Gastroesophageal sphincter (tissue), 4 donors: ENCODE data around the gene SMCHD1. TPM values are rescaled to one million over a fixed set of nuclear protein-coding genes. Genes with fewer than 3 reads are reported as not detected.
"Not testable (repeated sequence)": the region's sequence is repeated elsewhere in the genome, so short reads cannot be mapped to it uniquely, and the experiment has no call there.

Source experiments
- ATAC-seq: fragments of 150-250 bp; one replicate; pipeline ENCODE4 v1.9.1; 2016; ENCODE audit warnings: mild to moderate bottlenecking, moderate library complexity
- H3K27ac ChIP-seq, 4 donors: fragments of 200-600 bp; sonication (generic) in 3 of 4; 1 replicate in 3 of 4; 2 replicates in 1 of 4; pipeline ENCODE4 v1.5.1; 2016 to 2019
- H3K27me3 ChIP-seq: fragments of 200-600 bp; sonication (generic); one replicate; pipeline ENCODE4 v1.5.1; 2019
- H3K36me3 ChIP-seq, 2 donors: fragments of 200-600 bp; sonication (generic); one replicate each; pipeline ENCODE4 v1.5.1; 2019; ENCODE audit warnings: control low read depth in 1 of 2
- H3K4me1 ChIP-seq, 3 donors: fragments of 200-600 bp; sonication (generic); 1 replicate in 2 of 3; 2 replicates in 1 of 3; pipeline ENCODE4 v1.5.1; 2016 to 2019; ENCODE audit warnings: control low read depth in 2 of 3
- H3K4me3 ChIP-seq, 2 donors: fragments of 200-600 bp; sonication (generic); one replicate each; pipeline ENCODE4 v1.5.1; 2019; ENCODE audit warnings: mild to moderate bottlenecking in 1 of 2, moderate library complexity in 1 of 2
- H3K9me3 ChIP-seq, 3 donors: fragments of 200-600 bp; sonication (generic); one replicate each; pipeline ENCODE4 v1.5.1; 2017 to 2019; ENCODE audit warnings: control low read depth in 2 of 3
- CTCF ChIP-seq, 4 experiments: fragments of 200-600 bp in 2 of 4; fragments of 450-650 bp in 2 of 4; sonication (generic) in 1 of 4; IDR thresholded peaks; one replicate each; pipeline ENCODE4 v1.5.1; 2017 to 2019; ENCODE audit warnings: antibody characterized with exemption in 4 of 4, mild to moderate bottlenecking in 2 of 4, moderate library complexity in 2 of 4
- EP300 ChIP-seq: sonication (generic); formaldehyde crosslinking; IDR thresholded peaks from one replicate; pipeline ENCODE4 v1.6.1; 2017; ENCODE audit warnings: antibody characterized with exemption, mild to moderate bottlenecking
- POLR2A ChIP-seq, 2 donors: fragments of 450-650 bp; IDR thresholded peaks; one replicate each; pipeline ENCODE4 v1.6.1; 2017; ENCODE audit warnings: antibody characterized with exemption in 2 of 2, mild to moderate bottlenecking in 2 of 2, moderate library complexity in 1 of 2
- POLR2AphosphoS5 ChIP-seq: sonication (generic); formaldehyde crosslinking; IDR thresholded peaks from one replicate; pipeline ENCODE4 v1.6.1; 2017; ENCODE audit warnings: antibody characterized with exemption
- WGBS, 2 donors: methylation state at CpG; one replicate each; pipeline ENCODE4 v1.1.5; 2018; ENCODE audit warnings: low coverage in 1 of 2; 5-methylcytosine and 5-hydroxymethylcytosine counted together
- total RNA-seq, 4 donors: library from RNA; depleted of rRNA; stranded (reverse); fragments of >200 nt; gene quantifications; one replicate each; pipeline ENCODE4 v1.1.0, GENCODE V29; 2016

The SMCHD1 gene
- total RNA-seq, 4 donors from 2014 or later, result 49.8 to 85.6 (median 68.0) TPM

DNA sequence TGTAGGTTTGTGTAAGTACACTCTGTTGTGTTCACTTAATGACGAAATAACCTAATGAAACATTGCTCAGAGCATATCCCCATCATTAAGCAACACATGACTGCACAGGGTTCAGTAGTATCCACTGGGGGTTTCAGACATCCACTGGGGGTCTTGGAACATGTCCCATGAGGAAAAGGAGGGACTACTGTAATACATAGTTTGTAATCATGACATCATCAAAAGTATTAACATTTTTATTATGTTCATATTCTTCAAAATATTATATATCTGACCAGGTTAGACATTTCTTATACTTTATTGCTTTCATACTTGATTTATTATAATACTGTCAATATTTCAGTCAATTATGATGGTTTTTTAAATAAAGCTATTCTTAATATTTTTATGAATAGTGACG, 136.9 kb downstream of the SMCHD1 start:
- H3K4me1 ChIP-seq, result no peaks in the 10 kb centered on the region
- H3K27me3 ChIP-seq, result no peaks in the 10 kb centered on the region
- no peaks in the 10 kb centered on the region for H3K9me3 ChIP-seq
- 97 to 100% methylated on average over 1 to 2 of the region's 2 CpGs for WGBS, 2 donors
- ATAC-seq, result no peak
- no peak overlapping the region for H3K4me3 ChIP-seq
- peaks cover 2 to 90% of the 10 kb centered on the region in 2 donors for H3K36me3 ChIP-seq
- TF ChIP-seq EP300 (no peak), CTCF (IDR thresholded peaks at IDR 0.05) (no peak), POLR2AphosphoS5 (no peak), POLR2A (IDR thresholded peaks at IDR 0.05) (no peak)
- no peak overlapping the region for H3K27ac ChIP-seq

- 90 to 96% methylated on average over 5 to 9 of the region's 9 CpGs for WGBS, 2 donors
- H3K27ac ChIP-seq, result no peak overlapping the region
- H3K36me3 ChIP-seq, result peaks cover 2 to 86% of the 10 kb centered on the region in 2 donors
- H3K4me1 ChIP-seq, result no peaks in the 10 kb centered on the region
- TF ChIP-seq POLR2A (IDR thresholded peaks at IDR 0.05) (no peak), CTCF (IDR thresholded peaks at IDR 0.05) (no peak), EP300 (no peak), POLR2AphosphoS5 (no peak)
- no peaks in the 10 kb centered on the region for H3K9me3 ChIP-seq
- no peak overlapping the region for H3K4me3 ChIP-seq
- ATAC-seq, result no peak
- H3K27me3 ChIP-seq, result no peaks in the 10 kb centered on the region
These were observed 138.6 kb downstream of the SMCHD1 start for GRCh38 chr18:2794159-2794558.

DNA sequence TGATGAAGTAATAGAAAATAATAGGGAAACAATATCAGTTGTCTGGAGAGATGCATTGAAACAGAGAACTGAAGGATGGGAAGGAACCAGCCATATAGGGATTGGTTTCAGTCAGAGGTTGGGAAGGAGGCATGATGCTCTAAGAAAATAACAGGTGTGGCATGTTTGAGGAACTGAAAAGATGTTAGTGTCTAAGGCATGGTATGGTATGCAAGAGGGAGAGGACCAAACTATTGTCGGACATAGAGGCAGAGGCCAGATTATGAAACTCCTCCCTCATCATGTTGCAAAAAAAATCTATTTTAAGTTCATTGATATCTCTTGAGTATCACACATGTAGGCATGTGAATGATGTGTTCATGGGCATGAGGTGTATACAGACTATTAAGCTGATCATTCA, 142.4 kb downstream of the SMCHD1 start:
- Histone ChIP-seq H3K27ac (no peak overlapping the region), H3K36me3 (peaks cover 2 to 89% of the 10 kb centered on the region in 2 donors), H3K4me3 (no peak overlapping the region), H3K9me3 (no peaks in the 10 kb centered on the region), H3K4me1 (no peaks in the 10 kb centered on the region), H3K27me3 (no peaks in the 10 kb centered on the region)
- no peak for ATAC-seq
- no peak for TF ChIP-seq EP300
- no peak for TF ChIP-seq POLR2A (IDR thresholded peaks at IDR 0.05)
- no peak for TF ChIP-seq CTCF (IDR thresholded peaks at IDR 0.05)
- no peak for TF ChIP-seq POLR2AphosphoS5
- WGBS, 2 donors, result 89 to 100% methylated on average over 1 of the region's 1 CpG

- Histone ChIP-seq H3K27ac (no peak overlapping the region), H3K27me3 (no peaks in the 10 kb centered on the region), H3K36me3 (peaks cover 2 to 89% of the 10 kb centered on the region in 2 donors), H3K4me1 (no peaks in the 10 kb centered on the region), H3K9me3 (no peaks in the 10 kb centered on the region), H3K4me3 (no peak overlapping the region)
- 56 to 85% methylated on average over 2 of the region's 2 CpGs for WGBS, 2 donors
- TF ChIP-seq EP300, result no peak
- TF ChIP-seq POLR2AphosphoS5, result no peak
- TF ChIP-seq CTCF (IDR thresholded peaks at IDR 0.05), result no peak
- no peak for TF ChIP-seq POLR2A (IDR thresholded peaks at IDR 0.05)
- ATAC-seq, result no peak
These were observed 143.8 kb downstream of the SMCHD1 start for GRCh38 chr18:2799369-2799768.

GRCh38 chr18:2805970-2806943, 150.7 kb downstream of the SMCHD1 start:
- TF ChIP-seq EP300, result no peak
- no peak for TF ChIP-seq POLR2A (IDR thresholded peaks at IDR 0.05)
- TF ChIP-seq CTCF (IDR thresholded peaks at IDR 0.05), result no peak
- TF ChIP-seq POLR2AphosphoS5, result no peak
- no peak for ATAC-seq
- 80 to 87% methylated on average over 7 to 8 of the region's 8 CpGs for WGBS, 2 donors
- peaks cover 0 to 44% of the 10 kb centered on the region in 2 donors for H3K36me3 ChIP-seq
- no peaks in the 10 kb centered on the region for H3K4me1 ChIP-seq
- H3K27ac ChIP-seq, result no peak overlapping the region
- peaks cover 0 to 16% (median 0%) of the 10 kb centered on the region in 3 donors for H3K9me3 ChIP-seq
- H3K4me3 ChIP-seq, result no peak overlapping the region
- H3K27me3 ChIP-seq, result no peaks in the 10 kb centered on the region

DNA sequence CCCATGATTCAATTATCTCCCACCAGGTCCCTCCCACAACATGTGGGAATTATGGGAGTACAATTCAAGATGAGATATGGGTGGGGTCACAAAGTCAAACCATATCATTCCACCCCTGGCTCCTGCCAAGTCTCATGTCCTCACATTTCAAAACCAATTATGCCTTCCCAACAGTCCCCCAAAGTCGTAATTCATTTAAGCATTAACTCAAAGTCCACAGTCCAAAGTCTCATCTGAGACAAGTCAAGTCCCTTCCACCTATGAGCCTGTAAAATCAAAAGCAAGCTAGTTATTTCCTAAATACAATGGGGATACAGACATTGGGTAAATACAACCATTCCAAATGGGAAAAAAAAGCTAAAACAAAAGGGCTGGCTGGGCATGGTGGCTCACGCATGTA, 153.1 kb downstream of the SMCHD1 start:
- not testable (repeated sequence) for H3K27ac ChIP-seq, ATAC-seq, H3K27me3 ChIP-seq, H3K4me1 ChIP-seq, H3K4me3 ChIP-seq
- Histone ChIP-seq H3K36me3 (peaks cover 0 to 22% of the 10 kb centered on the region in 2 donors), H3K9me3 (peaks cover 0 to 24% (median 0%) of the 10 kb centered on the region in 3 donors)
- 80 to 95% methylated on average over 1 to 2 of the region's 2 CpGs for WGBS, 2 donors

- not testable (repeated sequence) for H3K4me3 ChIP-seq, H3K4me1 ChIP-seq, H3K27ac ChIP-seq, H3K27me3 ChIP-seq, ATAC-seq
- 100% methylated on average over 1 of the region's 6 CpGs; no CpG with 5 or more reads in 1 of the 2 donors for WGBS, 2 donors
- peaks cover 0 to 14% of the 10 kb centered on the region in 2 donors for H3K36me3 ChIP-seq
- H3K9me3 ChIP-seq, result peaks cover 0 to 30% (median 0%) of the 10 kb centered on the region in 3 donors
These were observed 154.2 kb downstream of the SMCHD1 start for GRCh38 chr18:2809666-2810183.
